HG02678 (cell line): ENCODE measurements around the gene RFX7.
A peak's percentile ranks its signal among the peaks of the same experiment; 100 is the strongest.
"Not testable (repeated sequence)": the region's sequence is repeated elsewhere in the genome, so short reads cannot be mapped to it uniquely, and the experiment has no call there.

ENCODE experiments used
- ATAC-seq: cut with Tn5 transposase; IDR thresholded peaks from one replicate; pipeline ENCODE4 v1.9.1; 2021; ENCODE audit warnings: mild to moderate bottlenecking, moderate library complexity; ENCODE audit not compliant: unreplicated experiment

Gene RFX7

DNA sequence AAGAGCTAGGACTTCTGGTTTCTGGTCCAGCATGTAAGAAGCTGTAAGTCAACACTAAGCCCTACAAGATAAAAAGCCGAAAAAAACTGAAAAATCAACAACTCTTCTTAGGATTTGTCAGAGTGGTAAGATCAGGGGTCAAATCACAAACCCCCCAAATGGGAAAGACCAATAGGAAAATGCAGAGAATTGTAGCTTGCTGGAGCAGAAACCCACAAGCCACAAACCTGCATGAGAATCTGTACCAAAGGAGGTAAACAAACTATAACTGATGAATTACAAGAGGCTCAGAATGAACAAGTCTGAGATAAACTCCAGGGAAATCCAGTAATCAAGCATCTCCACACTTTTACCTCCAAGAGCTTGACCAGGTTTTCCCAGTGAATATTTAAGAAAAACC is 36.0 kb downstream of the RFX7 start:
- ATAC-seq: no peak

DNA sequence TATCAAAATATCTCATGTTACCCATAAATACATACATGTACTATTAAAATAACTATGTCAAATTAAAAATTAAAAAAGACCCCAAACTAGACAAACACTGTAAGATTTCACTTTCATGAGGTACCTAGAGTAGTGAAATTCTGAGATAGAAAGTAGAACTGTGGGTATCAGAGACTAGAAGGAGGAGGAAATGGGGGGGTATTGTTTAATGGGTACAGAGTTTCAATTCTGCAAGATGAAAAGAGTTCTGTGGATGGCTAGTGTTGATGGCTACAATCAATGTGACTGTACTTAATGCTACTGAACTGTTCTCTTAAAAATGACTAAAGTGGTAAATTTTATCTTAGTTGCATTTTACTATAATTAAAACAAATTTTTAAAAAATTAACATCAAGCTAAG is 36.6 kb downstream of the RFX7 start:
- peak; percentile 84 for ATAC-seq

DNA sequence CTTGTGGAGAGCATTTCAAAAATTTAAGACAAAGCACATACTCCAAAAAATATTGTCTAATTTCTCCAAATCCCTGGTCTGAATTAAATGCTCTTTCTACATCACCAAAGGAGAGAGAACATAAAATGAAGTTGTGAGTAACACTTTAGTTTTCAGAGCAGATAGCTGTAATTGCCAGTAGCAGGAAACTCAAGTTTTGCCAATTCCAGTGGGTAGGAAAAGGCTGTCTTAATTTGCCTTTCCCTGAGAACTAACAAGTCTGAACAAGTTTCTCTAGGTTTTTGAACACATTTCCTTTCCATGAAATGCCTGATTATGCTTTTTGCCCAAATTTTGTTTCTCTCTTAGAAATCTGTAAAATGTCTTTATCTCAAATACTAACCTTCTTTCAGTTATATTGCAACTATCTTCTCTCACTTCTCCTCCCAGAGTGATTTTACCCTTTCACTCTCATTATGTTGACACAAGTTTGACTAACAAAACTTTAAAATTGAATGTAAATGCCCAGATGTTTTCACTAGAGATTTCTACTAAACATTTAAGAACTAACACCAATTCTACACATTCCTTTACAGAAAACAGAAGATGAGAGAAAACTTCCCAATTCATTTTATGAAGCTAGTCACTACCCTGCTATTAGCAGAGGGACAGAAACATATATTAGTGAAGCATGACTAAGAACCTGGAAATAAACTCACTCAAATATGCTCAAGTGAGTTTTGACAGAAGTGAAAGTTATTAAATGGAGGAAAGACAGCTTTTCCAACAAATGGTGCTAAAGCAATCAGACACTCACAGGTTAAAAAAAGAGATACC is 38.4 kb downstream of the RFX7 start:
- ATAC-seq: no peak

DNA sequence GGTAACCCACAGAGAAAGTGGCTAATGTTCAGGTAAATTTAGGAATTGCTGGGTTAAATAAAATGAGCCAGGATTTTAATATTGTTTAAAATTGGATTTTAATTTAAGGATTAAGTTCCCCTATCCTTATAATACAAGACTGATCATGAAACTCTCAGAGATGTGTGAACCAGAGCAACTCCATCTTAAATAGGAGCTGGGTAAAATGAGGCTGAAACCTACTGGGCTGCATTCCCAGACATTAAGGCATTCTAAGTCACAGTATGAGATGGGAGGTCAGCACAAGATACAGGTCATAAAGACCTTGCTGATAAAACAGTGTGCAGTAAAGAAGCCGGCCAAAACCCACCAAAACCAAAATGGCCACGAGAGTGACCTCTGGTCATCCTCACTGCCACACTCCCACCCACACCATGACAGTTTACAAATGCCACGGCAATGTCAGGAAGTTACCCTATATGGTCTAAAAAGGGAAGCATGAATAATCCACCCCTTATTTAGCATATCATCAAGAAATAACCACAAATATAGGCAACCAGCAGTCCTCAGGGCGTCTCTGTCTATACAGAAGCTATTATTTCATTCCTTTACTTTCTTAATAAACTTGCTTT is 40.3 kb downstream of the RFX7 start:
- not testable (repeated sequence) for ATAC-seq

DNA sequence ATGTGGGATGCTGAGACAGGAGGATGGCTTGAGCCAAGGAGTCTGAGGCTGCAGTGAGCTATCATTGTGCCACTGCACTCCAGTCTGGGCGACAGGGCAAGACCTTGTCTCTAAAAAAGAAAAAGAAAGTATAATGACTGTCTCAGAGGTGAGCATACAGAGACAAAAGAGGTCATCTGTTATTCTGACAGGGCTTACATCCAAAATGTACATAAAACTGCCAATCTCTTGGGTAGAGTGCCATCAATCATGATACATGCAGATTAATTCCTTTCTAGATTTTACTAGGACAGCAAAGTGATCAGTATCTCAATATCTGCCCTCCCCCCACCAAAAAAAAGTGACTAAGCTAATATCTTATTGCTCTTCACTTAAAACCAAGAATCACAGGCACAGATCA is 41.0 kb downstream of the RFX7 start:
- no peak for ATAC-seq

DNA sequence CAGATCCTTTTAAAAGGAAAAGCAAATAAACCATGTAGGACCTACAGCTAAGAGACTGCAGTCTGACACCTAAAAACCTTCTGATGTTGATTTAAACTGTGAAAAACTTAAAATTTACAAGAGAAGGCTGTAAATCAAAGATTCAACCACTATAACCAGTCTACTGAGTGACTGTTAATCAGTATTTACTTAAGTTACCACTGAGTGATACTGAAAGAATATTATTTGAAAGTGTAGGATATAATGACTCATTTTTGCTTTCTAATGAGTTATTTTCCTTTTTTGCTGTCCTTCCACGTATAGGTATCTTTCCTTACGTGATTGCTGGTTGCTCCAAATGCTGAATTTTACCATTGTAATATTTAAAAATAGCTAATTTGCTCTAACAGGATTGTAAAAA is 44.6 kb downstream of the RFX7 start:
- ATAC-seq: peak; percentile 75

DNA sequence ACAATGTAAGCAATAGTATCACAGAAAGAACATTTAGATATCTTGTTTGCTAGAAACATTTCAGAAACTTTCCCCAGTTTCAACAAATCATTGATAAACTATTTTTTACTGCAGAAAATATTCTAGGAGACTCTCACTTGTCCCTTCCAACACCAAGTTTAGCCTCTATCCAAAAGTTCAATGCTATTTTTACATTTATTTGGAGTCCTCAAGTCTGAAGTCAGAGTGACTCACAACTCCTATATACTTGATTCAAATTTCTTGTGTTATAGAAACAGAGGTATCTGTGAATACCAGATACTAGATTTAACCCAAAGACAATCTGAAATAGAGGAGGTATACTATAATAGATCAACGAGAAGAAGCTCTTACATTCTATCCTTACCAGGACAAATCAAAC is 49.6 kb downstream of the RFX7 start:
- no peak for ATAC-seq

DNA sequence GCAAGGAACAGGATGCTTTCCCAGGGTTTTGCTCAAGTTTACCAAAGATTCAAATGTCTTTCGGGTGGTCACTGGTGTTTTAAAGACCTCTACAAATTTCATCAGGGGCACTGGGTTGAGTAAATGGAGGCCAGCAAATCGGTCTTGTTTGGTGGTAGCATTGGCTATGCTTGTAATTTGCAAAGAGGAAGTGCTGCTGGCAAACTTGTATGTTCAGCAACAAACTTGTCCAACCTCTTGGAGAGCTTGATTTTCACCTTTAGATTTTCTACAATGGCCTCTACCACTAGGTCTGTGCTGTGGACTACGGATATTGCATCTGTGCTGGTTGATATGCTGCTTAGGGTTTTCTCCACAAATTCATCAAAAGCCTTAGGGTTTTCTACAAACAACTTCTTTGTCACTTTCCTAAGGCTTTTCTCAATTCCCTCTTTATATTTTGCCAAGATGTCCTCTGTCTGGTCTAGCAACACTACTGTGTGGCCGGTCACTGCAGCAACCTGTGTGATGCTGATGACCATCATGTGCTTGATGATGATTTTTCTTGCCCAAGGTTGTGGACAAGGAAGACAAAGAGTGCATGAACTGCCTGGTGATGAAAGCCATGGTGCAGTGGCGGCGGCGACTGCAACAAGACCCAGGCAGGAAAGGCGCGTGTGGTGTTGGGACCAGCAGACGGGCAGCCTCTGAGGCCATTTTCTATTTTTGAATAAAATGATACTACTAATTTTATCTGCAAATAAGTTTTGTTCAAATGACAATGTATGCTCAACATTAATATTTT is 50.8 kb downstream of the RFX7 start:
- no peak for ATAC-seq

DNA sequence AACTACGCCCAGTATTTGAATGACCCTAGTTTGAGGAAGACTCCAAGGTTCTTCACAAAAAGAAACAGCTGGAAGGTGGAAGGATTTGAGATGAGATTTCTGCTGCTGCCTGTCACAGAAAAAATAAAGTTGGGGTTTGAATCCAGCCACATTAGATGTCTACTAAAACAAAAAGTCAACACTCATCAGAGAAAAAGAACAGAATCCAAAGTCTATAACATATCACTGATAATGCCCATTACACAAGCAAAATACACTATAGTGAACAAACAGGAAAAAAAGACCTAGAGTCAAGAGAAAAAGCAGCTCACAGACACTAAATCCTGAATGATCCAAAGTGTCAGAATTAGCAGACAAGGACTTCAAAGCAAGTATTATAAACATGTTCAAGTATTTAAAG is 56.0 kb downstream of the RFX7 start:
- ATAC-seq: no peak

DNA sequence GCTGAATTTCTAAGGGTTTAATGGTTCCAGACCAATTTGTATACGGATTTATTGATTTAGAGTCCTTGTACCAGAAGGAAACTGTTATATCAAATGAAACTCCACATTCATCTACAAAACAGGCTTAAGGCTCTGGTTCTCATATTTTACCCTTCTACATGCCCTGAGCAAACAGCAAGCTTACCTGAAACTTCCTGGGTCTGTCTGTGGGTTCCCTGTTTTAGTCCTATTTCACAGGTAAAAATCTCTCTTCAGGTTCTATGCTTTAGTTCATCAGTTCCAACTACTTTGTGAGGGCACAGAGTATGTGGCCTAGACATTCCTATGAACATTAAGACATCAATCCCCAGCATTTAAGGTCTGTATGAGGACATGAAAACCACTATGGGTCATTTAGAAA is 57.7 kb downstream of the RFX7 start:
- no peak for ATAC-seq

DNA sequence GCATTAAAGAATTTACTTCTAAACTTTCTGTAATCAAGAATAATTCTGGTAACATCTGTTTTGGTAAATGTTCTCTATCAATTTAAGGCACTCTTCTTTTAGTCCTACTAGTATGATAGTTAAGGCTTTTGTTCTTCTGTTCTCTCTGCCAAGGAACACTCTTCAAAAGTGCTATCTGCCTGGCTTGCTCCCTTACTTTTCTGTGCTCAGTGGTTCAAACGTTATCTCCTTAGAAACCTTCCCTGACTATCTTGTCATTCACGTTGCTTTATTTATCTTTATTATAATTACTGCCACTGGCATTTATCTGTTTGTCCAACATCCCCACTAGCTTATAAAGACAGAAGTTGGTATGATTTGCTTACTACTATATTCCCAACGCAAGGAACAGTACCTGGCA is 59.2 kb downstream of the RFX7 start:
- ATAC-seq: no peak

DNA sequence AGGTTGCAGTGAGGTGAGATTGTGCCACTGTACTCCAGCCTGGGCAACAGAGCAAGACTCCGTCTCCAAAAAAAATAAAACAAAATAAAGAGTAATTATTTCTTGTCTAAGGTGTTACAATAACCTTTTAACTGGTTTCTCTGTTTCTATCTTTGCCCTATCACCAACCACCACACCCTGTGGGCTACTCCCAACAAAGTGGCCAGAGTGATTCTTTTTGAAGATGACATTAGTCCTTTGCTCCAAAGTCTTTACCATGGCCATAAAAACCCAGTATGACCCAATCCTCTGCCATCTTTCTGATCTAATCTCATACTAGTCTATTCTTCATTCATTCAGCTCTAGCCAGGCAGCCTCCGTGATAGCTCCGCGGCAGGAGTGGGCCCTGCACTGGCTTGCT is 62.8 kb downstream of the RFX7 start:
- no peak for ATAC-seq

DNA sequence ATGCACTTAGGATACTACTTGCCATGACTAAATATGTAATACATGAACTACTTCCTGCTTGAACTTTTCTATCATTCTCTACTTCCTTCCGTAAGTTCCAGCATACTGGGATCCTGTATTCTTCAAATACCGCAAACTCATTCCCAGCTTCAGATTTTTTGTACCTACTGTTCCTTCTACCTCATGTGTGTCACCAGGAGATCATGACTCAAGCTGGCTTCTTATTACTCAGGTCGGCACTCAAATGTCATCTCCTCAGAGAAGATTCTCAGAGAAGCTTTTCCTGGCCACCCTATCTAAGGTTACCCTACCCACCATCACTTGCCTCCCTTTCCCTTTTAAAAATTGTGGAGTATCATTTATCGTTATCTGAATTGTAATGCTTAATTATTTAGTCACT is 66.7 kb downstream of the RFX7 start:
- ATAC-seq: no peak

DNA sequence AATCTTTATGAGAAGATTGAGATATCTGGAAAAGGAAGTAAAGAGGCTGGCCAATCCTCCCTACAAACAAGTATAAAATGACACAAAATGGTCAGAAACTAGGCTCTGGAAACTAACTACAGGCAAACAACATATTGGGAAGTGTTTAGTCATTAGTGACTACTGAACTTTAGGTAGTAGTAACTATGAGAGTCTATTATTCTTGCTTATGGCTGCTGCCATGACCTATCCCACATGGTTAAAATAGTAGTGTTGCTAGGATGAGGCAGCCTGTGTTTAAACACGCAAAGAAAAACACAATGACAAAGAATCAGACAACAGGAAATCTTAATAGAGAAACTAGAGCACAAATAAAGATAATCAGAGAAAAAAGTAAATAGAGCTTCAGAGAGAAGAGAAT is 67.9 kb downstream of the RFX7 start:
- ATAC-seq: no peak

DNA sequence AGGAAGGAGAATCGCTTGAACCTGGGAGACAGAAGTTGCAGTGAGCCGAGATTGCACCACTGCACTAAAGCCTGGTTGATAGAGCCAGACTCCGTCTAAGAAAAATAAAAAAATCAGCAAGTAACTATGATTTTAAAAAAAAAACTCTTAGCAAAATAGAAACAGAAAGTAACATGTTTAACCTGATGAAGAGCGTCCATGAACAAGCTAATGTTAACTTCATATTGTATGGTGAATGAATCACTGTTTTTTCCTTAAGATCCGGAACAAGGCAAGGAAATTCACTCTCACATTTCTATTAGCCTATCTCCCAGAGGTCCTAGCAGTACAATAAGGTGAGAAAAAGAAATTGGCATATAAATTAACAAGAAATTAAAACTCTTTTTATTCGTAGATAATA is 69.0 kb downstream of the RFX7 start:
- ATAC-seq: no peak

DNA sequence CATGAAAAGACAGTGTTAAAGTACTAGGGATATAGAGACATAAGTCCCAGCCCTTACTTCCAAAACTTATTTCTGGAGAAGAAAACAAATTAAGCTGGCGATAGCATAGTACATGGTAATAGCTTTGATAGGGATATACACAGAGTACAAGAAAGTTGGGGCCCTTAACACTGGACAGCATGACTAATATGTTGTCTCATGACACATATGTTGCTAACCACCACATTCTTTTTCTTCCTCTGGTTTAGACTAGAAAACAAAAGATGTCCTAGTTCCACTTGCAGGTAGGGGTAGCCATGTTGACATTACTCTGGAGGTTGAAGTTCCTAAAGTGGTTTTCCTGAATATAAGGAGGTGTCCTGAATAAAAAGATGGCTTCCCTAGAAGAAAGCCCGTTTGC is 75.3 kb downstream of the RFX7 start:
- no peak for ATAC-seq

DNA sequence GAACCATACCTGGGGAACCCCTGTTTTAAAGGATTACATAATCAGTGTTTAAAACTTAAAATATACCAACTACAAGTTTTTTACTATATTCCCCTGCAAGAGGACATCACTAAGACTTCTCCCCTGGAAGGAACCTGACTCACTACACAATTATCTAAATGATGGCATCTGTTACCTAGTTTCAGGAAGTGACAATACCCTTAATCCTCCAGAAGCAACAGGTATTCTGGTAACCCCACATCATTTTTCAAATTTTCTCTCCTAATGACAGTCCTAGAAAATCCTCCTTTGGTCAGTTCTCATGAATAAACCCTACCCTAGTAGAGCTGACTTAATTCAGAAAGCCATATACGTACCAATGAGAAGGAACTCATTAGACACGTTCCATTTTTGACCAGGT is 78.4 kb downstream of the RFX7 start:
- no peak for ATAC-seq

DNA sequence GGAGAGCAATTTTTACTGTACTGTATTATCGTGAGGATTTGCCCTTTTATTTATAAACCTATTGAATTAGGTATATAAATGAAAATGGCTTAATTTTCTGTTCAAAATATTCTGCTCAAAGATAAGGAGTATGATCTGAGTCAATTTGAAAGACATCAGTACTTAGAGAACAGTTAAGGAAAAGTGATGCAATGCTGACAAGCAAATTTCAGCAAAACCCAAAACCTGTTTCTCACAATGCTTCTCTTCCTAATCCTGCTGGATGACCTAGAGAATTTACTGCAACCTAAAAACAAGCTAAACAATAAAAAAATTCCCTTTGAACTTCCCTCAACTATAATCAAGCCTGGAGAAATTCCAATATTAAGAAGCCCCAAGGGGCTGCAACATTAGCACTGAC is 82.7 kb downstream of the RFX7 start:
- ATAC-seq: no peak

DNA sequence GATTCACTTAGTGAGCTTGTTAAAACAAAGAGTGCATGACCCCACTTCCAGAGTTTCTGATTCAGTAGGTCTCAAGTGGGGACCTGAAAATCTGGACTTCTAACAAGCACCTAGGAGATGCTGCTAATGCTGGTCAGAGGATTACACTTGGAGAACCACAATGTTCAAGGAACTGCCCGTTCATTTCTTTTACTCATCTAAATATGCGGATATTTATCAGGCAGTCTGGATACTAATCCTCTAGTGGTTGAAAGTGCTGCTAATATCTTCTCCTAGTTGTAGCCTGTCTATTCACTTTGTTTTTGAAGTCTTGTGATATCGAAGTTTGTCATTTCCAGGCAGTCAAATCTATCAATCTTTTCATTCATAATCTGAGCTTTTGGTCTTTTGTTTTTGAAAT is 86.8 kb downstream of the RFX7 start:
- no peak for ATAC-seq

DNA sequence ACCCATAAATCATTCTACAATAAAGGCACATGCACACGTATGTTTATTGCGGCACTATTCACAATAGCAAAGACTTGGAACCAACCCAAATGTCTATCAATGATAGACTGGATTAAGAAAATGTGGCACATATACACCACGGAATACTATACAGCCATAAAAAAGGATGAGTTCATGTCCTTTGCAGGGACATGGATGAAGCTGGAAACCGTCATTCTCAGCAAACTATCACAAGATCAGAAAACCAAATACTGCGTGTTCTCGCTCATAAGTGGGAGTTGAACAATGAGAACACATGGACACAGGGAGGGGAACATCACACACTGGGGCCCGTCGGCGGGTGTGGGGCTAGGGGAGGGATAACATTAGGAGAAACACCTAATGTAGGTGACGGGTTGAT is 88.4 kb downstream of the RFX7 start:
- not testable (repeated sequence) for ATAC-seq

DNA sequence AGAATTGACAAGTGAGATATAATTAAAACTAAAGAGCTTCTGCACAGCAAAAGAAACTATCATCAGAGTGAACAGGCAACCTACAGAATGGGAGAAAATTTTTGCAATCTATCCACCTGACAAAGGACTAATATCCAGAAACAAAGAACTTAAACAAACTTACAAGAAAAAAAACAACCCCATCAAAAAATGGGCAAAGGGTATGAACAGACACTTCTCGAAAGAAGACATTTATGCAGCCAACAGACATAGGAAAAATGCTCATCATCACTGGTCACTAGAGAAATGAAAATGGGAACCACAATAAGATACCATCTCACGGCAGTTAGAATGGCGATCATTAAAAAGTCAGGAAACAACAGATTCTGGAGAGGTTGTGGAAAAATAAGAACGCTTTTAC is 88.9 kb downstream of the RFX7 start:
- not testable (repeated sequence) for ATAC-seq

DNA sequence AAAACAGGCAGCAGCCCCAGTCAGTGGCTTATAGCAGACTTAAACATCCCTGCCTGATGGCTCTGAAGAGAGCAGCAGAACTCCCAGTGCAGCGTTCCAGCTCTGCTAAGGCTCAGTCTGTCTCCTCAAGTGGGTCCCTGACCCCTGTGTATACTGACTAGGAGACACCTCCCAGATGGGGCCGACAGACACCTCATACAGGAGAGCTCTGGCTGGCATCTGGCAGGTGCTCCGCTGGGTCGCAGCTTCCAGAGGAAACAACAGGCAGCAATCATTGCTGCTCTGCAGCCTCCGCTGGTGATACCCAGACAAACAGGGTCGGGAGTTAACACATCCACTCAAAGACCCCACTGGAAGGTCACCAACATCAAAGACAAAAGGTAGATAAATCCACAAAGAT is 93.5 kb downstream of the RFX7 start:
- no peak for ATAC-seq
